Measurements from ENCODE around the gene CYP24A1.

CYP24A1 gene

DNA sequence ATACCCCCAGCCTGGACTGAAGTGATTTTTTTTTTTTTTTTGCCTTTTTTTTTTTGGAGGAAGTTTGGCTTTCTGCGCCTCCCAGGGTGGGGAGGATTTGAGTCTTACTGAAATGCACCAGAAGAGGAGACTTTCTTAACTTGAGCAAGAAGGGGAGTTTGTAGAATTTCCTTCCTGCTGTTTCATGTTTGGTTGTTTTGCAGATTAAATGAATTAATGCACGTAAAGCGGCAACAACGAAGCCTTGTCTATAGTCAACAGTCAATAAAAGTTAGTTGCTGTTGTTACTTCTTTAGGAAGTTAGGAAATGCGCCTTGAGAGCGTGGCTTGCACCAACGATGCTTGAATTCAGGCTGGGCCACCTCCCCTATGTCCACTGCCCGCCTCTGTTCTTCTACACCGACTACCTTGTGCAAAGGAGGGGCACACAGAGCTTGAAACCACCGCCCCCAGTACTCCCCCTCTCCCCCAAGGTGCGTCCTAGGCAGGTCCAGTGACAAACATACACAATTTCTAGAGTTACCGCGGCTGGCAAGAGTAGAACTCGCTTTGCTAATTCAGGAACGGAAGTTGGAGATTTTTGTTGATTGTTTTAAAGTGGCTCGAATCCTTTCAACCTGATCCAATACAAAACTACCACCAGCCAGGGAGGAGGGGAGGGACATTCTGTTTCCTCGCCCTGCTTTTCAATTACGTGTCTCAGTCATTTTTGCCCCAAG, 830 bp upstream of the CYP24A1 start:
- DNase-seq (ENCODE audit: low read depth), result no peak

DNA sequence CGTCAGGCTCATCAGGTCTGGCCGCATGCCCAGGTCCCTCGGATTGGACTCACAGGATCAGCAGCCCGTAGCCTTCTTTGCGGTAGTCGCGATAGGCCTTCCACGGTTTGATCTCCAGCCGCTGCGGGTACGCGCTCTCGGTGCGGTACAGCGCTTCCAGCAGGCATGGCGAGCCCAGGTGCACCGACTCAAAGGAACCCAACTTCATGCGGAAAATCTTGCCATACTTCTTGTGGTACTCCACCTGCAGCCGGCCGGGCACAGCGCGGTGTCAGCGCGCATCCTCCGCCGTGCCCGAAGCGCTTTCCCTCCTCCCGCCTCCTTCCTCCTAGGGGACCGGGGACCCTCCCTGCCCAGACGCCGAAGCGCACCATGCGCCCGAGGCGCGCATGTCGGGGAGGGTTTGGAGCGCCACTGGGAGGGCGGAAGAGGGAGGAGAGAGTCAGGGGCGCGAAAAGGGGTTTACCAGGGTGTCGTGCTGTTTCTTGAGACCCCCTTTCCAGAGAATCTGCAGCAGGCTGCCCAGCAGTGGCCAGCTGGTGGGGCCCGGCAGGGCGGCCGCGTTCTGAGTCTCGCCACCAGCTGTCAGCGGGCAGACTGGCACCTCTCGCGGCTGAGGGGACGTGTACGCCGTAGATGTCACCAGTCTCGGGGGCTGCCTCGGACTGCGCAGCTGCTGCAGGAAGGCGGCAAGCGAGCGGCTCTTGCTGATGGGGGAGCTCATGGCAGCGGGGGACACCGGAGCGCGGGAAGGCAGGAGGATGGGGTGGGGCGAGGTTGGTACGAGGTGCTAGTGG, 732 bp downstream of the CYP24A1 start:
- DNase-seq (ENCODE audit: low read depth), result no peak

- no peak for DNase-seq (ENCODE audit: low read depth)
These were observed 1.3 kb downstream of the CYP24A1 start for GRCh38 chr20:54172532-54172855.

- DNase-seq (ENCODE audit: low read depth), result no peak
These were observed 2.8 kb downstream of the CYP24A1 start for GRCh38 chr20:54170963-54171362.

- no peak for DNase-seq (ENCODE audit: low read depth)
These were observed 3.7 kb downstream of the CYP24A1 start for GRCh38 chr20:54170026-54170471.

DNA sequence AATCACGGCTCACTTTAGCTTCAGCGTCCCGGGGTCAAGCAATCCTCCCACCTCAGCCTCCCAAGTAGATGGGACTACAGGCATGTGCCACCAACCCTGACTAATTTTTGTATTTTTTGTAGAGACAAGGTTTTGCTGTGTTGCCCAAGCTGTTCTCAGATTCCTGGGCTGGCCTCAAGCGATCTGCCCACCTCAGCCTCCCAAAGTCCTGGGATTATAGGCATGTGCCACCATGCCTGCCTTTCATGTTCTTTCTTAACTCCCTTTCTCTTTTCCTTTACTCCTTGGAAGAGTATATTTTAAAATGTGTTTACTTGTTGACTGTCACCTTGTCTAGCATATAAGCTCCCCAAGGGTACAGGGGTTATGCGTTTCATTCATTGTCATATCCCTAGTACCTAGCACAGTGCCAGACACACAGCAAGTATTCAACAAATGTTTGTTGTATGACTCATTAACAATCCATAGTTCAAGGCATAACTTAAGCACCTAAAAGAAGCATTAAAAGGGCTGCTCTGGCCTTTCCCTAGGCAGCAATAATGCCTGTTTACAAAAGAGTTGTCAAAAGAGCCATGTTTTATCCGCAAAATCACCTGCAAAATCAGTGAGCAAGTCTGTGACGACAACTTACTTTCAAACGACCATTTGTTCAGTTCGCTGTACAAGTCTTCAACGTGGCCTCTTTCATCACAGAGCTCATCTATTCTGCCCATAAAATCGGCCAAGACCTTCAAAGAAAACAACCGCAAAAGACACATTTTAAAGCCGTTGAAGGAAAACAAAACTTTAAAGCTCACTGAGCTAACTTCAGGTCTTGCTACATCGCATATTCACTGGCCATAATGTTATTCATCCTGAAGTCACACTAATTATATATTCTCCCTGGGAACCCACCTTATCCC, 4.6 kb downstream of the CYP24A1 start:
- DNase-seq (ENCODE audit: low read depth), result no peak

- DNase-seq (ENCODE audit: low read depth), result no peak
These were observed 5.6 kb downstream of the CYP24A1 start for GRCh38 chr20:54167909-54168872.

DNA sequence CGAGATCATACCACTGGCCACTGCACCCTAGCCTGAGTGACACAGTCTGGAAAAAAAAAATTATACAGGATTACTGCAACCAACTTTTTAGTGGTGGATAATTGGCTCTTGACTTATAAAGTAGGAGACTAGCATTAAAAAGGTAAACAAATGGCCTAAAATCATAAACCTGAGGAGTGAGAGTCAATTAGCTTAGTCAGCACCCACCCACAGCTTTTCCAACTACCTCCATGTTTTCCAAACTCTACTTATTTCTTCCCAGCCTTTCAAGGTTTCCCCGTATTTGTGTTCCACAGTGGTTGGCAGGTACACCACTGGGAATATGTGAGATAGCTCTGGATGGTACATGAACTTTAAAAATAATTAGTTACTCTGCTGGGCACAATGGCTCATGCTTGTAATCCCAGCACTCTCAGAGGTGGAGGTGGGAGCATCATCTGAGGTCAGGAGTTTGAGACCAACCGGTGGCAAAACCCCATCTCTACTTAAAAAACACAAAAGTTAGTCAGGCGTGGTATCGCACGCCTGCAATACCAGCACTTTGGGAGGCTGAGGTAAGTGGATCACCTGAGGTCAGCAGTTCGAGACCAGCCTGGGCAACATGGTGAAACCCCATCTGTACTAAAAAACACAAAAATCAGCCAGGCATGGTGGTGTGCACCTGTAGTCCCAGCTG, 6.7 kb downstream of the CYP24A1 start:
- DNase-seq (ENCODE audit: low read depth), result no peak

- no peak for DNase-seq (ENCODE audit: low read depth)
These were observed 8.0 kb downstream of the CYP24A1 start for GRCh38 chr20:54165803-54166202.

- no peak for DNase-seq (ENCODE audit: low read depth)
These were observed 8.8 kb downstream of the CYP24A1 start for GRCh38 chr20:54165014-54165413.

- no peak for DNase-seq (ENCODE audit: low read depth)
These were observed 10.4 kb downstream of the CYP24A1 start for GRCh38 chr20:54163402-54163801.

DNA sequence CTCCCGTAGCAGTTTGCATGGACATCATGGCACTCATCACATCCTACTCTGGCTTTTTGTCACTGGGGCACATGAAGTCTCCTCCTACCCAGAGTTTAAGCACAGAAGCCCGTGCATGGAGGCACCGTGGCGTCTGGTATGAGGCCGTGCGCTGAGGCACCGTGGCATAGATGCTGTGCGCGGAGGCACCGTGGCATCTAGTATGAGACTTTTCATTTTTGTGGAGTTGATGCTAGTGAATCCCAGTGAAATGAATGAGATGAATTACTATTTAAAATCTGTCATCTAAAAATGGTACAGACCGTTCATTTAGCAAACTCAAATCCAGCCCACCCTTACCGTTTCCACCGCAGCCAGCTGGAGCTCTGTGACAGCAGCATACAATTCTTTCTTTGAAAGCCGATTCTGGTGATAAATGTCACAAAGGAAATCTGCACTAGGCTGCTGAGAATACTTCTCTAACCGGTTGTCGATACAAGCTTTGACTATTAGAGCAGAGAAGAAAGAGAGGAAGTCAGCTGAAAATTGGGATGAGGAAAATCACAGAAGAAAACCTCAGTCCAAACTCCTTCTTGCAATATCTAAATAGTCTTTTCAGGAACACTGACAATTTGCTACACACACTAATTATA, 11.3 kb downstream of the CYP24A1 start:
- DNase-seq (ENCODE audit: low read depth), result no peak

DNA sequence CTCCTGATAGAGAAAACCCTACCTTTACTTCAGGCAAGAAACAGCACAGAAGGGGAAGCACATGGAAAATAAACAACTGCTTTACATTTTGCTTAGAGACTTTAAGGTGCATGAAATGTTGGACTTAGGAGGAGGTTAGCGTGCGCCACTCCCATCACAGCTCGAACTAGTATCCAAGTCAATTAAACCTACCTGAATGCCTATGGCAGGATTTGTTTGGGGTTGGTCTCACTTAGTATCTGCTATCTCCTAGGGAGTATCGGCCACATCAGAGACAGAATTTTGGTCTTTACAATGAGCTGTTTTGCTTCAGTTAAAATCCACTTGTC, 12.0 kb downstream of the CYP24A1 start:
- no peak for DNase-seq (ENCODE audit: low read depth)

GRCh38 chr20:54161008-54161820, 12.6 kb downstream of the CYP24A1 start:
- DNase-seq (ENCODE audit: low read depth), result no peak

DNA sequence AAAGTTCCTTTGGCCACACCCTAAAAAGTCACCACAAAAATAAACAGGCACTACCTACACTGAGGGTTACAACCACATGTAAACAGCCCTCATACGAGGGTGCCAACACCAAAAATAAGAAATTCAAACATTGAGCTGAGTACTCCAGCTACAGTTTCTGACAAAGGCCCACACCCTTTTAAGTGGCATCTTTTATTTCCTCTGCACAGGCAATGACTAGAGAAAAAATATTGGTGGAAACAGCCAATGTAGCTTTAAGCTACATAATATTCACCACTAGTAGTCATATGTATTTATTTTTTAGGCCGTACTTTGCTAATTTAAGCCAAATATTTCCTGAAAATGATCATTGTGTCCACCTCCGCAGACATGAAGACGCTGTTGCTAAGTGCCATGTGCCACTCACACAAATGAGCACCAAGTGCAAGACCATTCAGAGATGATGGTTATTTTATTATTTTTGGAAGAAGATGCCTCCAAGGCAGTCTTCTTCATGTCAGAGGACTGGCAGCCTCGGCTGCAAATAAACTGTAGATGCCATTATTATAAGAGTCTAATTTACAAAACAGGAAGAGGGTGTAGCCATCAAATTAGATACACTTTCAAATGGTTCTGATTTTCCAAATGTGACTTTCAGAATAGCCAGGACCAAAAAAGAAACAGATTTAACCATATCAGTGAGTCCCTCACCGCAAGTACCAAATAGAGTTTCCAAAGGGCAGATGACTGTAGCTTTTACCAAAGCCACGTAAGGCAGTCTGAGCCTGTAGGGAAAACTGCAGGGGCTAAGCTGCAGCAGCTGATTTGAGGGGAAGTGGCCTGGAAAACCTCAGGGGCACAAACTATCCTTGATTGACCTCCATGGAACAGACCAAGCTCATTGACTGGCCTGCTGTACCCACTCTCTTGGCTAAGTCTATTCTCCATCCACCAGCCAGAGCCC, 13.4 kb downstream of the CYP24A1 start:
- no peak for DNase-seq (ENCODE audit: low read depth)

DNA sequence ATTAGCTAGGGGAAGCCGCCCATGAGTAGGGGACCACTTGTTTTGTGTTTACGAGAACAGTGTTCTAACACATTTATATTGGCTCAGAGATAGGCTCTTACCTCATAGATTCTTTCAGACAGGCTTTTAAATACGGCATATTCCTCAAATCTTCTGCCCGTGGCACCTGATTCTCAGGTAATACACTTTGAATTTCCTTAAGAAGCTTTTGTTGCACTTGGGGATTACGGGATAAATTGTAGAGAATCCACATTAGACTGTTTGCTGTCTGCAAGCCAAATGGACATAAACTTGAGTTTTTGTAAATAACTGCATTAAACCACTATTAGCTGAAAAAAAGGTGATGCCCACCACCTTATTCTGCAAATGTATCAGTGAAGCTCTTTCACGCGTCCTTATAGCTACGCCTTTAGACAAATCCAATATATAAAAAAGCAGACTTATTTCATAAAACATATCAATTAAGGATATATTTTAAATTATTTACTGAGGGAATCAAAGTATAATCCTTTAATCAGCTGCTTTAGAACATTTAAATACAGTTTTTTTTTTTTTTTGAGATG, 14.8 kb downstream of the CYP24A1 start:
- no peak for DNase-seq (ENCODE audit: low read depth)

DNA sequence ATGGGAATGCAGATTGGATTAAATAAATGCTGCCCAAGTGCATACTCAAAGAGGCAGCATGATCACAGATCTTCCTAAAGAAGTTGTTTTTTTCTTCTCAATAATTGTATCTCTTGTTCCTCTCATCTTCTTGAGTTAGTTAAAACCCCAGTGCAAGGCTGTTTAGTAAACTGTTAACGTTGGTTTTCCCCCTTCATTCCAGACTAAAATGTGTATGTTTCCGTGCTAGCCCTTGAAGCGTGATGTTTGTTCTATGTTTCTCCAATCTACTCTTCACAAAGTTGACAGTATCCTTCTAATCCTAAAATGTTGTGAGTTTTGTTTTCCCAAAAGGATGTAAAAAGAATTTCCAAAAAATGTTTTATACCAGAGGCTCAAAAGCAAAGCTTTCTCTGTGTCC, 15.6 kb downstream of the CYP24A1 start:
- DNase-seq (ENCODE audit: low read depth), result no peak

All from stimulated activated CD8-positive, alpha-beta memory T cell treated with anti-CD3 and anti-CD28 coated beads, Interleukin-12 subunit alpha, Interleukin-12 subunit beta, amount 100 ng/mL, for 4 hours (primary cell).